Stomach (tissue), 4 donors: Measurements from ENCODE around the gene USP4.

Source experiments
- CTCF ChIP-seq, 7 experiments: fragments of 450-650 bp in 4 of 7; fragments of 200-600 bp in 3 of 7; sonication (generic) in 3 of 7; IDR thresholded peaks; one replicate each; pipeline ENCODE4 v1.5.1; 2016 to 2019; ENCODE audit warnings: antibody characterized with exemption in 7 of 7, control low read depth in 2 of 7, mild to moderate bottlenecking in 1 of 7
- EP300 ChIP-seq: sonication (generic); formaldehyde crosslinking; IDR thresholded peaks from one replicate; pipeline ENCODE4 v1.6.1; 2017; ENCODE audit warnings: antibody characterized with exemption
- POLR2A ChIP-seq, 4 donors: fragments of 450-650 bp; IDR thresholded peaks; one replicate each; pipeline ENCODE4 v1.6.1; 2016; ENCODE audit warnings: antibody characterized with exemption in 4 of 4, control low read depth in 2 of 4, mild to moderate bottlenecking in 1 of 4, moderate library complexity in 1 of 4
- POLR2AphosphoS5 ChIP-seq, 3 donors: sonication (generic); formaldehyde crosslinking; IDR thresholded peaks; one replicate each; pipeline ENCODE4 v1.6.1; 2016; ENCODE audit warnings: antibody characterized with exemption in 3 of 3

- no peak for TF ChIP-seq POLR2A (IDR thresholded peaks at IDR 0.05)
- TF ChIP-seq CTCF (IDR thresholded peaks at IDR 0.05): no peak
- TF ChIP-seq POLR2AphosphoS5 (IDR thresholded peaks at IDR 0.05): no peak
- TF ChIP-seq EP300: no peak
These were observed 9.7 kb upstream of the USP4 start for GRCh38 chr3:49349348-49350114.
